Mucosa of rectum (tissue), 2 donors: ENCODE data around the gene TTC17.

Source experiments
- H3K27ac ChIP-seq, 2 donors: one replicate each; pipeline ENCODE4 v1.7.0; 2013; ENCODE audit warnings: inconsistent platforms in 2 of 2, low read depth in 2 of 2, low read length in 2 of 2
- H3K27me3 ChIP-seq, 2 donors: one replicate each; pipeline ENCODE4 v1.7.0; 2013; ENCODE audit warnings: low read length in 2 of 2; ENCODE audit not compliant: control insufficient read depth in 2 of 2, insufficient read depth in 2 of 2
- H3K36me3 ChIP-seq, 2 donors: one replicate each; pipeline ENCODE4 v1.7.0; 2013; ENCODE audit warnings: low read length in 2 of 2; ENCODE audit not compliant: control insufficient read depth in 2 of 2, insufficient read depth in 2 of 2
- H3K4me1 ChIP-seq, 2 donors: one replicate each; pipeline ENCODE4 v1.7.0; 2013; ENCODE audit warnings: low read length in 2 of 2, mild to moderate bottlenecking in 1 of 2; ENCODE audit not compliant: control insufficient read depth in 2 of 2, insufficient read depth in 2 of 2
- H3K4me3 ChIP-seq, 2 donors: one replicate each; pipeline ENCODE4 v1.7.0; 2013; ENCODE audit warnings: low read length in 2 of 2
- H3K9ac ChIP-seq, 2 donors: one replicate each; pipeline ENCODE4 v1.7.0; 2013; ENCODE audit warnings: low read length in 2 of 2, low read depth in 1 of 2, mild to moderate bottlenecking in 1 of 2
- H3K9me3 ChIP-seq, 2 donors: one replicate each; pipeline ENCODE4 v1.7.0; 2013; ENCODE audit warnings: low read length in 2 of 2; ENCODE audit not compliant: control insufficient read depth in 2 of 2
- donor health status: healthy.
- donor health status: Normal muscosa, but diverticular disease.

TTC17 gene

DNA sequence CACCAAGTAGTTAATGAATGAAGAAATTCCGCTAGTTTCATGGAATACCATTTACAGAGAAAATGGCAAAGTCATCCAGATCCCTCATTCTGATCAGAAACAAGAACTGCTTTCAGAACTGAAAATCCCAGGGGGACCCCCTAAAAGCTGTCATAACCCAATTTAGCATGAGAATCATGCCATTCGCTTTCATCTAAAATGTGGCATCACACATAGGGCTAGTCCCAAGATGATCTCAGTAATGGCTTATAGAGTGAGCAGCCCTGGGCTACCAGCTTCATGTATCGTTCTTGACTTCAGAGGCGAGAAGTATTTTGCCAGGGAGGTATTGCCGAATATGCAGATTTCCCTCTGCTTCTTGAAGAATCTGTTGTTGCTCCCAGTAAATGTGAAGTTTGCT lies 134.0 kb downstream of the TTC17 start:
- no peaks in the 10 kb centered on the region for H3K9me3 ChIP-seq
- H3K36me3 ChIP-seq = peaks cover 43% of the 10 kb centered on the region in 2 donors
- H3K4me3 ChIP-seq = no peak overlapping the region
- H3K4me1 ChIP-seq = no peaks in the 10 kb centered on the region
- H3K27ac ChIP-seq = no peak overlapping the region
- no peak overlapping the region for H3K9ac ChIP-seq
- H3K27me3 ChIP-seq = no peaks in the 10 kb centered on the region

- H3K4me3 ChIP-seq = no peak overlapping the region
- no peak overlapping the region for H3K9ac ChIP-seq
- H3K36me3 ChIP-seq = peaks cover 43% of the 10 kb centered on the region in 2 donors
- no peaks in the 10 kb centered on the region for H3K9me3 ChIP-seq
- H3K27ac ChIP-seq = no peak overlapping the region
- no peaks in the 10 kb centered on the region for H3K27me3 ChIP-seq
- no peaks in the 10 kb centered on the region for H3K4me1 ChIP-seq
Measured at GRCh38 chr11:43493431-43493830, 134.7 kb downstream of the TTC17 start.

GRCh38 chr11:43497144-43497543 lies 138.4 kb downstream of the TTC17 start:
- Histone ChIP-seq H3K4me3 (no peak overlapping the region), H3K4me1 (no peaks in the 10 kb centered on the region), H3K9me3 (no peaks in the 10 kb centered on the region), H3K27me3 (no peaks in the 10 kb centered on the region), H3K36me3 (peaks cover 22 to 26% of the 10 kb centered on the region in 2 donors), H3K9ac (no peak overlapping the region), H3K27ac (no peak overlapping the region)

DNA sequence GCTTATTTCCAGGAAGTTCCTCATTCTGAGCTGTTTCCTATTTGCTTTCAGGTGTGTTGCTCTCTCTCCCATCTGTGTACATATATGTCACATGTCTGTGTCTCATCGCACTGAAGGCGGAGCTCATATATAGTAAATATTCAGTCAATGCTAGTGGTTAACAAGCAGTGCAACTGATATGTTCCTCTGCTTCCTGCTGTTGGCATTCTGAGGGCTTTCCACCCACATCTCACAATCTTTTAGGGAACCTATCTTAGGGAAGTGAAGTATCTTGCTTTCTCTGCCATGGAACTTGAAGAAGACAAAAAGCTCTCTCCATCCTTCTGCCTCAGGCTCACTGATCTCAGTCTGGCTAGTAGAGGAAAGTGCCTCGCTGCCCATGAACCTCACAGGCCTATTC lies 139.8 kb downstream of the TTC17 start:
- Histone ChIP-seq H3K4me3 (no peak overlapping the region), H3K9ac (no peak overlapping the region), H3K4me1 (no peaks in the 10 kb centered on the region), H3K36me3 (peaks cover 12 to 13% of the 10 kb centered on the region in 2 donors), H3K27ac (no peak overlapping the region), H3K9me3 (no peaks in the 10 kb centered on the region), H3K27me3 (no peaks in the 10 kb centered on the region)

GRCh38 chr11:43503417-43503816 lies 144.7 kb downstream of the TTC17 start:
- Histone ChIP-seq H3K4me1 (peaks cover 0 to 6% of the 10 kb centered on the region in 2 donors), H3K9me3 (no peaks in the 10 kb centered on the region), H3K27me3 (peaks cover 0 to 1% of the 10 kb centered on the region in 2 donors), H3K27ac (no peak overlapping the region), H3K36me3 (no peaks in the 10 kb centered on the region), H3K9ac (no peak overlapping the region), H3K4me3 (no peak overlapping the region)

DNA sequence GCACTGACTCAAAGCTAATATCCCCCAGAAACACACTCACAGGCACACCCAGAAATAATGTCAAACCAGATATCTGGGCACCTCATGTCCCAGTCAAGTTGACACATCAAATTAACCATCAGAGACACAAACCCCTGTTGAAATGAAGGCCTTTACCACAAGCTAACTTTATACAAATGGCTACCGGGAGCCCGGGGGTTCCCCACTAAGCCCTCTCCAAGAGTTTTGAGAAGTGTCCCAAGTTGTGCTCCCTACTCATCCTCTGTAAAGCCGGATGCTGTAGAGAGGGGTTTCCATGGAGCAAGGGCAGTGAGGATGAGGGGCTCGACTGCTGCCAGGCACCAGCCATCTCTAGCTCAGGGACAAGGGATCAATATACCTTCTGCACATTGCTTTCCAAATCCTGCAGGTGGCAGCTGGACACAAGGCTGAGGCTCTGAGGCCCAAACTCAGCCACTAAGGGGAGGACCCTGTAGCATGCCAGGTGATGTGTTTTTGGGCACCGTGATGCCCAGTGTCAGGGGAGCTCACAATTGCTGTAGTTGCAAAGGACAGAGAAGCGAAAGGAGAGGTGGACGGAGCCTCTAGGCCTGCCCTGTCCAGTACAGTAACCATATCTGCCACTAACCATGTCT lies 145.7 kb downstream of the TTC17 start:
- H3K4me3 ChIP-seq = no peak overlapping the region
- peaks cover 0 to 1% of the 10 kb centered on the region in 2 donors for H3K27me3 ChIP-seq
- no peak overlapping the region for H3K9ac ChIP-seq
- H3K9me3 ChIP-seq = no peaks in the 10 kb centered on the region
- H3K27ac ChIP-seq = no peak overlapping the region
- peaks cover 5 to 10% of the 10 kb centered on the region in 2 donors for H3K4me1 ChIP-seq
- no peaks in the 10 kb centered on the region for H3K36me3 ChIP-seq

DNA sequence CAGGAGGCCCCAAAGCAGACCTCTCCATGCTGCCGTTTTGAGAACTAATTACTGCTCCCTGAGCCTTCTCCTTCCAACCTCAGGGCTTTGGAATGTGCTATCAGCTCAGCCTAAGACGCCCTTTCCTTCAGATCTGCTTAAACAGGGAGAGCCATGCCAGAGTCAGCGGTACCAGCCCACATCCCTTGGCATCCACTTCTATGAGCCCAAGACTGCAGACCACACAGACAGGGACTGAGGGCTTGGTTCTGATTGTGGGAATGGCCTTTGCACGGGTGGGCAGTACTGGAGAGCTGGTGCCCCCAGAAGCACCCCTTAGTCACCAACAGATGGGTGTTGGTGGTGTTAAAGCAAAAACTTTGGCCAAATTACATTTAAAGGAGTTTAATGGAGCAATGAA lies 146.5 kb downstream of the TTC17 start:
- no peaks in the 10 kb centered on the region for H3K9me3 ChIP-seq
- H3K4me3 ChIP-seq = no peak overlapping the region
- H3K36me3 ChIP-seq = no peaks in the 10 kb centered on the region
- peaks cover 0 to 1% of the 10 kb centered on the region in 2 donors for H3K27me3 ChIP-seq
- no peak overlapping the region for H3K9ac ChIP-seq
- H3K4me1 ChIP-seq = peaks cover 5 to 10% of the 10 kb centered on the region in 2 donors
- H3K27ac ChIP-seq = no peak overlapping the region

DNA sequence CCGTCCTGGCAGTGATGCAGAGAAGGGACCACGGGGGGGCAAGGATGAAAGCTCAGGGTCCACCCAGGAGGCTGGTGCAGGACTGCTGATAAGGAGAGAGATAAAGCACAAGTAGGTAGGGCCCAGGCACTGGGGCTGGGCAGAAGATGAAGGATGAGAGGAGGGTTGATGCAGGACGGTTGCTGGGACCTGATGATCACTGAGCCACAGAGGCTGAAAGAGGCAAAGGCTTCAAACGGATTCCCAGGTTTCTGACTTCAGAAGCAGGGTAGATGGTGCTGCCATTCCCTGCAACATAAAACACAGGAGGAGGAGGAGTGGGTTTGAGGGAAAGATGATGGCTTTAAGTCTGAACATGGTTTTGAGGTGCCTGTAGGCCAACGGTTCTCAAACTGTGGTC lies 148.5 kb downstream of the TTC17 start:
- peaks cover 5 to 10% of the 10 kb centered on the region in 2 donors for H3K4me1 ChIP-seq
- no peaks in the 10 kb centered on the region for H3K36me3 ChIP-seq
- H3K27me3 ChIP-seq = peaks cover 0 to 1% of the 10 kb centered on the region in 2 donors
- H3K4me3 ChIP-seq = no peak overlapping the region
- H3K9me3 ChIP-seq = no peaks in the 10 kb centered on the region
- no peak overlapping the region for H3K9ac ChIP-seq
- H3K27ac ChIP-seq = no peak overlapping the region

DNA sequence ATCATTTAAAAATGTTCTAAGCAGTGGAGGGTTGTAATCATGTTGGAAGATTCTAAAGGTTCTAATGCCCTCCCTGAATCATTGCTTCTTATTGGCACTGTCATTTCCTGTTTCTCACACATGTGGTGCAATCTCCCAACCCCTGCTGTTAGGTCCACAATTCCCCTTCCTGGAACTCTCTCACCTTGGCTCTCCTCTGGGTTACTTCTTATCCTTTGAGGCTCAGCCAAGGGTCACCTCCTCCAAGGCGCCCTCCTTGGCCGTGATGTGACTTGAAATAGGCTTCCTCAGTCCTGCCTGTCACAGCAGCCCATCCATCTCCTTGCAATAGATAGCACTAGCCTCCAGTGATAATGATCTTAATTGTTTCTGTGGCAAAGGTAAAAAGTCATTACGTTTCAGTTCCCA lies 149.8 kb downstream of the TTC17 start:
- H3K27me3 ChIP-seq = peaks cover 0 to 1% of the 10 kb centered on the region in 2 donors

DNA sequence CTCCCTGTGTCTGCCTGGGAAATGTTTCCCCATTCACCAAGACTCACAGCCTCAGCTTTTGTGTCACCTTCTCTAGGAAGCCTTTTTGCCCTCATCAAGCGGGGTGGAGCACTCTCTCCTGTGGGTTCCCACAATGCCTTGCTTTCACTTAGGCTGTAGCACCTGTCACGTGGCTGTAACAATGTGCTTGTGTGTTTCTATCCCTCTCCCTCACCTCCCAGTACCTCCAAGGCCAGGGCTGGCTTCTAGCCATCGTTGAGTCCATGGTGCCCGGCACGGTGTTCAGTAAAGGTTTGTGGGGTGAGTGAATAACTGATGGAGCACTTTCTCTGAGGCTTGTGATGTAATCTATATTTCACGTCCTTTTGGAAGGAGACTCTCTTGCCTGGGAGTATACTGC lies 153.2 kb downstream of the TTC17 start:
- no peaks in the 10 kb centered on the region for H3K9me3 ChIP-seq
- peaks cover under 1 to 1% of the 10 kb centered on the region in 2 donors for H3K27me3 ChIP-seq
- H3K36me3 ChIP-seq = no peaks in the 10 kb centered on the region
- H3K4me3 ChIP-seq = no peak overlapping the region
- no peak overlapping the region for H3K9ac ChIP-seq
- no peak overlapping the region for H3K27ac ChIP-seq
- peaks cover 5 to 10% of the 10 kb centered on the region in 2 donors for H3K4me1 ChIP-seq

More for the DNA sequence above, 149.8 kb downstream of the TTC17 start:
- no peak overlapping the region for H3K9ac ChIP-seq
- H3K4me3 ChIP-seq = no peak overlapping the region
- H3K4me1 ChIP-seq = peaks cover 5 to 10% of the 10 kb centered on the region in 2 donors
- no peak overlapping the region for H3K27ac ChIP-seq
- H3K9me3 ChIP-seq = no peaks in the 10 kb centered on the region
- no peaks in the 10 kb centered on the region for H3K36me3 ChIP-seq
